HG03159 (cell line): ENCODE data around the gene TEKT3.

Source experiments
- ATAC-seq: cut with Tn5 transposase; IDR thresholded peaks from one replicate; pipeline ENCODE4 v1.9.1; 2021; ENCODE audit warnings: mild to moderate bottlenecking, moderate library complexity; ENCODE audit not compliant: unreplicated experiment

The TEKT3 gene

GRCh38 chr17:15350777-15351477 is 9.5 kb upstream of the TEKT3 start:
- no peak for ATAC-seq

- ATAC-seq = no peak
Observed at GRCh38 chr17:15349119-15349518, 7.7 kb upstream of the TEKT3 start.

- no peak for ATAC-seq
Observed at GRCh38 chr17:15348021-15348420, 6.6 kb upstream of the TEKT3 start.

GRCh38 chr17:15346066-15346595 is 4.7 kb upstream of the TEKT3 start:
- no peak for ATAC-seq

DNA sequence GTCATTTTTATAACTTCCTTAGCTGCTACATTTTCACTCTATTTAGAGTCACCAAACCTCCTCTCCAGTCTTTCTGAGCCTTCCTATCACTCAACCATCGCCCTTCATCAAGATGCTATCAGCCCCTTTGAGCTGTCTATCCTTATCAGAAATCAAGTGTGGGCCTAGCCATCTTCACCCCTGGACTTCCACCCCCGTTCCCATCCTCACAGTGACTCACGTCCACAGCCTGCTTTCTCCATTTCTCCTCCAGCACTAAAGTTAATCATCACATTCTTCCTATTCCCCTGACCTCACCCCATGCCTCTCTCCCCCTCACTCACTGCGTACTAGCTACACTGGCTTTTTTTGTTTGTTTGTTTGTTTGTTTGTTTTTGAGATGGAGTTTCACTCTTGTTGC is 2.4 kb upstream of the TEKT3 start:
- ATAC-seq = no peak

DNA sequence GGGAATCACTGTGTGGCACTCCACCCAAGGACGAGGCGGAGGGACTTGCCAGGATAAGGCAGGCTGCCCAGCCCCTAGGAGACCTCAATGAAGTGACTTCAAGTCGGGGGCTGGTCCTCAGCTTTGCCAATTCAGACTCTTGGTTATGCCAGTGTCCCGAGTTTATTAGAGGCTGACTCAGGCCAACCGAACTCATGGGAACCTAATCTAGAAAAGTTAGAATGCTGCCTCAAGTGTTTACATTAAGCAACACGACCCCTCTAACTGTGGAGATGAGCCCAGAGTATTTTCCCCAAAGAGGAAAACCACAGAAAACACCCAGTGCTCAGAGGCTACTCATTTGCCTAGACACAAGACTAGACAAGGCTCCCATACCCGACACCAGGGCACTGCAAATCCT is 1.1 kb upstream of the TEKT3 start:
- no peak for ATAC-seq

DNA sequence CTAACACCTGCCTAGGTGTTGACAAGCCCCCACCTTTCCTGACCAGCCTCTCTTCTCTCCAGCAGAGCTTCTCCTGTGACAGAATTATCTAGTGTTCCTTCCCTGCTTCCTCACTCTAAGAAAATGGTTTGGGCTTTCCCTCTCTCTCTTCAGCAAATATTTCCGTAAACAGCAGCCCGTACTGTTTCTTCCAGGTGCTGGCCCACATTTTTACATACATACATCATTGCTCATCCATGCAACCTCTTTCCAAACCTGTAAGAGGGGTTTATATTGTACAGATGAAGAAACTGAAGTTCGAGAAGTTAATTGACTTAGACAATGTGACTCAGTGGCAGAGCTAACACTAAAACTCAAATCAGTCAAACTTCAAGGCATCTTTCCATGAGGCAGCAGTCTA is 569 bp upstream of the TEKT3 start:
- ATAC-seq = no peak

DNA sequence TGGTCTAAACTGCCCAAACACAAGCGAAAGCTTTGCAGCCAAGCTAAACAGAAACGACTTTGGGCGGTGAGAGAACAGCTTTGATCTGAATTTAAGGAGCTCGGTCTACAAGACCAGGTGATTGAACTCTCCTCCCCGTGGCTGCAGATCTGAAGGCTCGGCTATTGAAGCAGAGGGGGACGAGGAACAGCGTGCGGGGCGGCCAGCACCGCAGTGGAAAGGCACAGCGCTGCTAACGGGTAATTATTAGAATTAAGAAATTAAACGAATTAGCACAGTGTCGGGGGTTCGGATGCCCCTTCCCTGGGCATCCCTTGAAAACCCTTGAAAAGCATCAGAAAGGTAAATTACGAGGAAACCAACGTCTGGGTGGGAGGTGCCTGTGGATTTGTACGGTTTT is 431 bp downstream of the TEKT3 start:
- ATAC-seq = no peak

GRCh38 chr17:15335446-15335845 is 6.0 kb downstream of the TEKT3 start:
- ATAC-seq = no peak

- ATAC-seq = no peak
Observed at GRCh38 chr17:15334266-15334665, 7.1 kb downstream of the TEKT3 start.

GRCh38 chr17:15332338-15332737 is 9.1 kb downstream of the TEKT3 start:
- no peak for ATAC-seq

DNA sequence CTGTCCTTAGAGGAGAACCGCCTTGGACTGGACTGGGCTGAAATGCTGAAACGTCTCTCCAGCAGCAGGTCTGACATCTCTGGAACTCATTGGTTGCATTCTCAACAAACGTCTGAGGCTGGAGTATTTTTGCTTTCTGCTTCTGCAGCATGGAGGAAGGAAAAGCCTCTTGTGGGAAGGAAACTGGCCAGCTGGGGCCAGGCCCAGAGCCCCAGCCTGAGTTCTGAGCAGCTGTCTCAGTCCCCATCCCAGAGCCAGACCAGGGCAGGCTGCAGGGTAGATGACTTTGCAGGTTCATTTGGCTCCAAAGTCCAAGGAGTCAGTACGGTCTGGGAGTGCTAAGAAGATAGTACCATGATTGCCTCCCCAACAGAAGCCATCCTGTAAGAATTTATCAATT is 18.3 kb downstream of the TEKT3 start:
- no peak for ATAC-seq

- ATAC-seq = no peak
Observed at GRCh38 chr17:15321556-15322251, 19.7 kb downstream of the TEKT3 start.

DNA sequence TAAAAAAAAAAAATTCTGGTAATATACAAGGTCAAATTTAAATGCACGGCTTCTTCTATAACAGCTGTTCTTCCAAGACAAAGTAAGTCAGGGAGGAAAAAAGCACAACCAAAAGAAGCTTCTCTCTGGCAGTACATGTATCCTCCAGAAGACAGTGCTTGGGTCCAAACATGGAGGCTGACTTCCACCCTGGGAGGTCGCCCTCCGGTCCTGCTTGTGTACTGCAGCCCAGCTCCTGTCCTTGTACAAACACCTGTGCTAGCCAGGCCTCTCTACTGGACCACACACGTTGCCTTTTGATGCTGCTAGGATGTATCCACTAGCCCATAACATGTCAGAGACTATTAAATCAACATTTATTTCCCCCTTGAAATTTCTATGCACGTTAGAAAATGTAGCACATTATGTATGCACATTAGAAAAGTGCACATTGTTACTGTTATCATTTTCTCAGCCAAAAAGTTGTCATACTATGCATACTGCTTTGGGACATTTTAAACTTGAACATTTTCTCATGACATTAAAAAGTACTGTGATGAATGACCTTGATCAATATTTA is 21.9 kb downstream of the TEKT3 start:
- no peak for ATAC-seq

GRCh38 chr17:15311996-15312395 is 29.4 kb downstream of the TEKT3 start:
- no peak for ATAC-seq

GRCh38 chr17:15309793-15310192 is 31.6 kb downstream of the TEKT3 start:
- ATAC-seq = no peak

- no peak for ATAC-seq
Observed at GRCh38 chr17:15309236-15309635, 32.2 kb downstream of the TEKT3 start.

- ATAC-seq = no peak
Observed at GRCh38 chr17:15308758-15309157, 32.6 kb downstream of the TEKT3 start.

GRCh38 chr17:15307710-15308111 is 33.7 kb downstream of the TEKT3 start:
- ATAC-seq = no peak

GRCh38 chr17:15303851-15304250 is 37.5 kb downstream of the TEKT3 start:
- ATAC-seq = no peak

DNA sequence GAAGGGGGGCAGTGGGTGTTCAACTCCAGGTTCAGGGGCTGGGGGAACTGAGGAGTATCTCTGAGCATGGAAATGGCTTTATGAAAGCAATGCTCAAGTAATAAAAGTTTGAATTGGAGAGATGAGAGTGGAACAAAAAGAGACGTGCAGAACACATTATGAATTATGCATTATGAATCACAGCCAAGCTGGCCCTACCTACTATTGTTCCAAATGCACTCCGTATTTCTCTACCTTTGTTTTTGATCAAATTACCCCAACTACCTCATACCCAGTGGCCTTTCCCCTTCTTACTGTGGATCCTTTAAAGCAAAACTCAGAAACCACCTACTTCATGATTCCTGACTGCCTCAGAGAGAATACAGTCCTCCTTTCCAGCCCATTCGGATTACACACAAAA is 38.1 kb downstream of the TEKT3 start:
- no peak for ATAC-seq

GRCh38 chr17:15301845-15302244 is 39.6 kb downstream of the TEKT3 start:
- no peak for ATAC-seq
